Stimulated activated CD8-positive, alpha-beta memory T cell treated with anti-CD3 and anti-CD28 coated beads, Interleukin-15, amount 100 ng/mL, for 4 hours (primary cell): ENCODE measurements around the gene GRAMD2A.

Experiments used
- DNase-seq, 2 donors: peaks; one replicate each; pipeline ENCODE4 v3.0.0-alpha.2; 2020; ENCODE audit warnings: low read depth in 2 of 2

The GRAMD2A gene

DNA sequence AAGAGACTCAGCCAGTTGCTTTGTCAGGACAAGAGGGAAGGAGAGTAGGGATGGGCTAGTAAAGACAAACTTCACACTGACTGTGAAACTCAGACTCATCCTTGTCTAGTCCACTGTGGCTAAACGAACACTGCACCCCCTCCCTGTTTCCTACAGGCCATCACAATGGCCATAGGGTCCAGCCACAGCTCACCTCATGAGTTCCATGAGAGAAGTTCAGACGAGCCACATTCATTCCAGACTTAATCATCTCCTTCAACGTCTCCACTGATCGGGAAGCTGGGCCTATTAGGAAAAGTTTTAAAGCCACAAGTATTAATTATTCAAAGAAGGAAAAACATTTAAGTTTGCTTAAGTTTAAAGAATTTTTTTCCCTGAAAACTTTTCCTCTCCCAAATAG is 19.6 kb upstream of the GRAMD2A start:
- no peak for DNase-seq

DNA sequence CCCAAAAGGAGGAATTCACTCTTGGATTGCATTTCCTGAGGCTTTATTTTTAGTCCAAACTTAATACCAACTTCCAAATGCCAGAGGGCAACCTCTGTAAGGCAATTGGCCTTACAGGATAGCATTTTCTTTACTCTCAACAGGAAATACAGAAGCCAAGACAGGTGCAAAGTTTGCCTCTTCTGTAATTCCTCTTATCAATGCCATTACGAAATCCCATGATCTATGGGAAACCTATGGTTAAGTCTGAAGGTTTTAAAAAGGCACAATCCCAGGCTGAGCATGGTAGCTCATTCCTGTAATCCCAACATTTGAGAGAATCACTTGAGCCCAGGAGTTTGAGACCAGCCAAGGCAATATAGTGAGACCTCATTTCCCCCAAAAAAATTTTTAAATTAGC is 18.5 kb upstream of the GRAMD2A start:
- no peak for DNase-seq

DNA sequence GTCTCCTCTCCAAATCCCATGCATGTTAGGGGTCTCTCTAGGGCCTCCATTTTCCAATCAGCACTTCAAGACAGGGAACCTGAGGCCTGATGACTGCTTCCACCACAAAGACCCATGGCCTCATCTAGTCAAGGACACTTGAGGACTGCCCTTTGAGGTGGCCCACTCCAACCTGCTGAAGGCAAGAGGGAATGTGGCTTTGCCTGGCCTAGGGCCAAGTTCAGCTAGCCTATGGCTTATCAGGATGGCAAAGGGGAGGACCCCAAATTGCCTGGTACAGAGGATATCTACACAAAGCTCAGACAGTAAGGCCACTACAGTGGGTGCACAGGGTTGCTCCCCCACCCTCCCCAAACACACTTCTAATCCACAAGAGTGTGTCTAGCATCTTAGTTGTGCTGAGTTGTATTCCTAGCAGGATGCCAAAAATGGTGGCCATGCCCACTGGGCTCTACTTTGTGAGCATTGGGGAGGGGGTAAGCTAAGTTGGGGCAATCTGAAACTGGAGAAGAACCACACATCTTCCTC is 10.0 kb upstream of the GRAMD2A start:
- DNase-seq: no peak

DNA sequence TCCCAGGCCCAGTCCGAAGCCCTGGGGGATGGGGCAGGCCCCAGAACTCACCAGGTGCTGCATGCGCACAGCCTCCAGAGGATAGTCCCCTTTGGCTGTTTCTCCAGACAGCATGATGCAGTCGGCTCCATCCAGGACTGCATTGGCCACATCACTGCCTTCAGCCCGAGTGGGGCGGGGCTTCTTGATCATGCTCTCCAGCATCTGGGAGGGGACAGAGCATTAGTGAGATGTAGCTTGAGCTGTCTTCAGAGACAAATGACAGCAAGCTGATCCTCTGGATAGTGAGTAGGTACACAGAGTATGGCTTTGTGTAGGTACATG is 9.1 kb upstream of the GRAMD2A start:
- no peak for DNase-seq

DNA sequence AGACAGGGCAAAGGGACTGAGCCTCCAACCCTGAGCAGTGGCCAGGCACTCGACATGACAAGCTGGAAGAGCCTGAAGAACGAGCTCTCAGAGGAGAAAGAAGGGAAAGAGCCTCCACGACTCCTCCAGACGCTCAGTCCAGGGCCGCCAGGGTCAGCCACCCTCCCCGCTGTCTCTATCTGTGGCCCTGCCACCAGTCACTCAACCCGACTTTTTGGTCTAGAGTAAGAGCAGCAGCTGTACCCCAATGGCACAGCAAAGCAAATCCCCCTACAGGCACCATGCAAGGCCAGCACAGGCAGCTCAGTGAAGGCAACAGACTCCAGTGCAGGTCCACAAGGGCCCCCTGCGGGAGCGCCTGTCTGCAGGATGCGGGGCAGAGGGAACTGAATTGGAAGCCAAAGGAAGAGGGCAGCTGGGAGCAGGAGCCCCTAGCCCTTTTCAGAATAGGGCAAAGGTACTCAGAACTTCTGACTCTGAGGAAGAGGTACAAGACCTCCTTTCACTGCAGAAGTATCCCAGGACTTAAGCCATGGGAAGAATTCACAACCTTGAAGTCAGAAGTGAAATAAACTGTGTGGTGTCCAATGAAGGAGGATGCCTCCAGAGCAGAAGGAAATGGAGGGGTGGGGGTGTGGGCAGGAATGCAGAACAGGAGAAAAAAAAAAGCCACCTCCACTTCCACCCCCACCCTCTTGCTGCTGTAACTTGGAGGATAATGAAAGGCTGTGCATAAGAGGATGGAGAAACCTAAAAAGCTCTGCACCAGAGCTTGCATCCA is 8.5 kb upstream of the GRAMD2A start:
- no peak for DNase-seq

DNA sequence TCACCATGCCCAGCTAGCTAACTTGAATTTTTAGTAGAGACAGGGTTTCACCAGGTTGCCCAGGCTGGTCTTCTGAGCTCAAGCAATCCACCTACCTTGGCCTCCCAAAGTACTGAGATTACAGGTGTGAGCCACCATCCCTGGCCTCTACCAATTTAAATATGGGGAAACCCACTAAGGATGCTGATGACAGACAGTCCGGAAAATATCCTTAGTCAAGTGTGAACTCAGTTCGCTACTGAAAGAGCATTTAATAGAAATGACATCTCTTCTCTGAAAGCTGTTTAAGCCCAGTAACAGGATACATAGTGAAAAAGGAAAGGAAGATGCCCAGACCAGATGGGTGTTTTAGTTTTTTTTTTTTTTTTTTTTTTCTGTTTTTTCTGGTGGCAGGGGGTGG is 7.7 kb upstream of the GRAMD2A start:
- no peak for DNase-seq

DNA sequence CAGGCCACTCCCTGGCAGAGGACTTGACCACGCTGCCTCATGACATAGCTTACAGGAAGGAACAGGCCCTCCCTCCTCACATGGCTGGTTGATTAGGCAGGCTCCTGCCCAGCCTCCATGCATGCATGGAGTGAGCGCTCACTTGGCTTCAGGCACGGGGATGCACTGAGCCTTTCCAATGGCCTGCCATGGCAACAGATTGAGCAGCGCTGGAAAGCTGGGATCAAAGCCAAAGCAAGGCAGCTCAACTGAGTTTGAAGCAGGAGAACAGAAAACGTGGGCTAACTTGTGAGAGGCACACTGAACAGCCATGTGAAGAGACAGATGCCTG is 5.9 kb upstream of the GRAMD2A start:
- no peak for DNase-seq

DNA sequence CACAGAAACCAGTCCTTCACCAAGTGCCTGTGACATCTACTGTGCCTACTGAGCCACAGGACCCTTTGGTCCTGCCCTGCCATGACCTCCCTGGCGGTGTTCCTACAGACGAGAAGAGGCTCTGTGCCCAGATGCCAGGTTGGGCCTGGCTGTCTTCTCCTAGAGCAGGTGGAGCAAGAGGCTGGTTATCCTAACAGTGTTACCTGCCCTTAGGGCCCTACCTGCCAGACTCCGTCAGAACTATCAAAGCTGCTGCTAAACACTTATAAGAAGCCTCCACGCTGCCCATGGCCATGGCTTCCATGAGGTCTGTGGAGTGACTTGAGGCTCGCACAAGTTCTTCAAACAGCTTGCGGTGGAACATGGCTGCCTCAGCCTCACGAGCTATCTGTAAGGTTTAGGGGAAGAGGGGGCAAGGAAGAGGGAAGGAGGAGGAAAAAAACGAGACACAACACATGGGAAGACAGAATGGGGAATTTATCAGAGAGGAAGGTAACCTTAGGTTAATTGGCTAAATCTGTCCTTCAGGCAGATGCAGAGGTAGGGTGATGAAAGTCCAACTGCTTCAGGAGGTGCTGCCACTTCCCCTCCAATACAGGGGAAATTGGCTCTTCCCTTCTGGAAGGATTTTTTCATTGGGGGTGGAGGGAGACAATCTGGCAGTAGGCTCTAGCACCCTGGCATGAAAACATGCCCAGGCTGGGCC is 5.4 kb upstream of the GRAMD2A start:
- no peak for DNase-seq

DNA sequence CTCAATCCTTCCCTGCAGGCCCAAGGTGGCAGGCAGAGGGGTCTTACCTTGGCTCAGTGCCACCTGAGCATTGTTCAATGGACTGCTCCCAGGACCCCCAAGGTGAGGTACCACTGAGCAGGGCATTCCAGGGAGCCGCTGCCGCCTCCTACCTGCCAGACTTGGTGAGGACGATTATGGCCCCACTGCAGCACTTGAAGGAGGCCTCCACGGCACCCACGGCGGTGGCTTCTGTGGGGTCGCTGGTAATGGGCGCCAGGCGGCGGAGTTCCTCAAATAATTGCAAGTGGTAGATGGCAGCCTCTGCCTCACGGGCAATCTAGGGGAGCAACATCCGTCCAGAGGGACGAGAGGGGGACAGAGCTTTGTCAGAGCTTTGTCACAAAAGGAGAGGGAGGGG is 4.7 kb upstream of the GRAMD2A start:
- no peak for DNase-seq

DNA sequence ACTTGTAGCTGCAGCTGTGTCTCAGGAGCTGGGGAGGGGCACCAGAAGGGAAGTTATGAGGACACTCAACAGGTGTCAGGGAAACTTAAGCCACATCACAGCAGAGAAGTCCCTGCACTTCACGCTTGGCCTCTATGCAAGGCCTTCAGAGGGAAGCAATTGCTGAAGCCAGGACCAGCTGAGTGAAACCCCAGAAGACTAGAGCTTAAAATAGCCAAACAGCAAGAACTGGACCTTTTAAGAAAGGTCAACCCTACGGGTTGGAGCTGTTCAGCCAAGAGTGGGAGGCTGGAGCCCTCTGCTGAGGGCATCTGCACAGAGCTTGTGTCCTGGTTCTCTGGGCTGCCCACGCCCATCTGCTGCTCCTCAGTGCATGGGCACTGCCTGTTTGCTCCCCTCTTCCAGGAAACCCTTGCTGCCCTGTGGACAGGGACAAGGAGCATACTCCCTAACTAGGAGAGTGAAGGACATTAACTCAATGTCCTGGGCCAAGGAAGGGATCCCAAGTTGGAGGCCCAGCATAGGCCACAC is 3.9 kb upstream of the GRAMD2A start:
- DNase-seq: no peak

DNA sequence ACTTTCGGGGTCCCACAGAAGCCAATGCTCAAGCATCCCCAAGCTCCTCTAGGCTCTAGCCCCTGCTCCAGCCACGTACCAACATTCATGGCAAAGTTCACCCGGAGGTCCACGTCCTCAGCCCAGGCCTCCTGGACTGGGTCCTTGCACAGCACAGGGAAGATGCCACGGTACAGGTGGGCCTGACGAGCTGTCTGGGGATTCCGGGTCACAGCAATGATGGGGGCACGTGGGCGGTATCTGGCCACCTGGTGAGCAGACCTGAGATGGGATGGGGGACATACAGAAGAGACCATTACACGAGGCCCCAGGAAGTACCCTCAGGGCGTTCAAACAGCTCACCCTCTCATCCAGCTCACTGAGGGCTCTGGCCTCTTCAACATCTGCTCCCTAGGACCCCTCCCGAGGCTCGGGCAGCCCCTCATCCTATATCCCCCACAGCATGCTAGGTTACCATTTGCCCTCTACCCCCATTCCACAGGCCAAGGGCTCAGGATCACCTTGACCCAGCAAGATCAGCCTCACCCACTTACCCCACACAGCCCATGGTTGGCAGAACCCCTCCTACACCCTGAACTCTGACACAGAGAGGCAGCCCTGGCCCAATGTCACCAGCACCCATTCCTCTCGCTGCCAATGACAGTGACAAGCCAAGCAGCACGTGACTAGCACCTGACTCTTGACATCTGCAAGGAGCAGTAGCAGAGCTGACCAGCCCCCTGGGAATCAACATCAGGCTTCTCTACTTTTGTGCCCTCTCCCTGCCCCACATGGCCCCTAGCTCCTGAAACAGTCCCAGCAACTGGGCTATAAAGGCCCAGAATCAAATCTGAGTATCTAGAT is 3.0 kb upstream of the GRAMD2A start:
- no peak for DNase-seq

DNA sequence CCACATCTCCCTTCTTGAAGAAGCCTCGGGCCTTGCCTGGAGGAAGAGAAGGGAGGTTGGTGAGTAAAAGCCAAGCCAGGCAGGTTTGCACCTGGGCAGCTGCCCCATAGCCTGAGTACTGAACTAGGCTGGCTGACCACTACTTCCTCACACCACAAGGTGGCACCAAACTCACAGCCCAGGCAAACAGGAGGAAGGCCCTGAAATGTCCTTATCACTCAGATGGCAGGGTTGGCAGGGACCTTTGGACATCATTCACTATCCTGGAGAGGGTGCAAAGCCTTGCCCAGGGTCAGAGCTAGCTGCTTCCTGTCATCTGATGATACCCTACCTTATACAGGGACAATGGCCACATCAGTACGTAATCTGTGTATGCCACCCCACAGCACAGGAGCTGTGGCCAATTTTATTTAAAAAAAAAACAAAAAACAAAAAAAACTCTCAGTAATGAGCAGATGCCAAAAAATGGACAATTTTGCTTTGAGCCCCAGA is 2.2 kb upstream of the GRAMD2A start:
- DNase-seq: peak; percentile 36 to 48

DNA sequence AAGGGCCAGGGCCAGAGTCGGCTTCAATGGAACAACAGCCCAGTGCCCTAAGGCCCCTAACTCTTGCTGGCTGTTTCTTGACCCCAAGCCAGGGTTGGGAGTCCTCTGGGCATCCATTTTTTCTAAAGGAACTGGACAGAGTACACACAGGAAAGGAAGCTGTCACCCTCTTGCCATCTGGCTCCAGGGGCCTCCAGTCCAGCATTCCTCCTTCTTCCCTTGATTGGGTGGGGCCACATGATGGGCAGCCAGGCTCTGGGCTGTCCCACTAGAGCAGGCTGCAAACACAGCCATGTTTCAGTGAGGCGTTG is 1.6 kb upstream of the GRAMD2A start:
- DNase-seq: no peak

DNA sequence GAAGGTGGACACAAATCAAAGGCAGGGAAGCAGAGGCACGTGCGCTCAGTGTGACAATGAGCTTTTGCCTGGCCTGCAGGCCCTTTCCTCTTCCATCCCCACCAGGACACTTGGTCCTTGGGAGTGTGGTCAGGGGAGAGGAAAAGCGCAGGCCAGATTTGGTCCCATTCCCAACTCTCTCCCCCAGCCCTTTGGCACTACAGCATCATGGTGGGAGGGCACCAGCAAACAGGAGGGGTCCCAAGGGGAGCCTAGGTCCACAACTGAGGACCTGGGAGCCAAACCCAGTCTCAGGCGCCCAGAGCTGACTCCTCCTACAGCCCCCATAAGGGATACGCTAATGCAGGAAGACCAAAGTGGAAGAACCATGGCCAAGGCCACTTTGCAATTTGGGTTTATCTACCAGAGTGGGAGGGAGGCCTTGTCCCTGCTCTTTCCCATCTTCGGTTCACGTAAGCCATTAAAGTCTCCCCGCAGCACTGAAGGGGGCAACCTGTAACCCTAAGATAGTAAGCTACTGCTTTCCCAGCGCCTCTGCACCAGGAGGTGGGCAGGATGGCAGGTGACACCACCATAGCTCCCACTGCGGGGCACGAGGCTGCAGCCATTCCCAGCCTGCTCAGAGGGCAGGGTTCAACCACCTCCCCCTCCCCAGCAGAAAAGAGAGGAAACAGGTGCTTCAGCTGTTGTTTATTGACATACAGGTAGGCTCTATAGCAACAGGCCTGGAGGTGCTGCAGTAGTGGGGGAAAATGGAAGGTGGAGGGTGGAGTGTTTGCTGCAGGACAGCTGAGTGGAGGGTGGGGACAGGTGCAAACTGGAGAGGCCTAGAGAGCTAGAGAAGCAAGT is 993 bp upstream of the GRAMD2A start:
- no peak for DNase-seq

DNA sequence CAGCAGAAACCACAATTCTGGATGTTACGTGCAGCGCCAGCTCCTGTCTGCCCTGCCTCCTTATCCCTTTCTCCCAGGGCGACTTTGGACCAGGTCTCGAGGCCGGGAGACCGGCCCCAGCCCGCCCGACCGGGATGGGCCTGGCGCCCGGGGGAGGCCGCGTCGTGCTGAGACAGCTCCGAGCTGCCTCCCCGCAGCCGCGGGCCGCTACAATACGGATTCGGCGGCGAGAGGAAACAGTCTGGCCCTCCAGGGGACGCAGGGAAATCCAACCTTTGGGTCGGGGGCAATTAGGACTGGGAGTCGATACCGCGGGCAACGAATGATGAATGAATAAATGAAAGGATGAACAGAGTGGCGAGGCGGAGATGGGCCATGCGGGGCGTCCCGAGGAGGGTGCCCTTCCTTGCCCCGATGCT is 537 bp downstream of the GRAMD2A start:
- no peak for DNase-seq

DNA sequence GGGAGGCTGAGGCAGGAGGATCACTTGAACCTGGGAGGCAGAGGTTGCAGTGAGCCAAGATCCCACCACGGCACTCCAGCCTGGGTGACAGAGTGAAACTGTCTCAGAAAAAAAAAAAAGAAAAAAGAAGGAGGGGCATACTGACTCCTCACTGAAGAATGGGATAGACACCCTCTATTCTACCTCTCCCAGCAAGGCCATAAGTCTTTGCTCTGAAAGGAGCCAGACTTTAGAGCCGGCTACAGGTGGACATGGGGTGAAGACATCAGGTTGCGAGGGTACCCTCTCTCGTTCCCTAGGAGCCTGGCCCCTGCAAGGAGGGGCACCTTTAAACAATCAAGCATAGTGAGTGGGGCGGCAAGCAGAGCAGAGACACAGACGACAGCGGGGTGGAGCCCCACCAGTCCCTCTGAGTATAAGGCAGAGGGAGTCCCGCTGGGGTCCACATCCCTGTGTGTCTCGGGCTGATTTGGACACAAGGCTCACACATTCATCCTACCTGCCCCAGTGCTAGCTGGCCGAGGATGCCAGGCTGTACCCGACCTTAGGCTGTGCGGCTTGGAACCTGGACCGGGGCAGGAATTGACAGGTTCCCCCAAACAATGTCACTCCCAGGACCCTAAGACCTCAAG is 1.1 kb downstream of the GRAMD2A start:
- no peak for DNase-seq

DNA sequence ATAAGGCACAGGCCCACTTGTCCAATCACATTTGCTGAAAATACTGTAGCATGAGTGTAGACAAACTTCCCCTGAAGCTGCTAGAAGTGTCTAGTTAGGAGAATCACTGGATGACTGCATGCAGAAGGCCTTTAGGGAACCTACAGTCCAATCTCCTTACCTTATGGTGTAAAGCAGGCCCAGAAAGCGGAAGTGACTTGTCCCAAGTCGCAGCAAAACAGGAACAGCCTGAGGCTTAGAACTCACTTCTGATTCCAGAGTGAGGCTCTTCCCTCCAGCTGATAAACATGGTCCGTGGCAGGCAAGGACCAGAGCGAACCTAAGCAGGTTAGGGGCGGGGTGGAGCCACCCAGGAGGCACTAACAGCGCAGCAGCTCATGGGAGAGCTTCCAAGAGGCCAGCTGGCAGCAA is 2.5 kb downstream of the GRAMD2A start:
- no peak for DNase-seq

DNA sequence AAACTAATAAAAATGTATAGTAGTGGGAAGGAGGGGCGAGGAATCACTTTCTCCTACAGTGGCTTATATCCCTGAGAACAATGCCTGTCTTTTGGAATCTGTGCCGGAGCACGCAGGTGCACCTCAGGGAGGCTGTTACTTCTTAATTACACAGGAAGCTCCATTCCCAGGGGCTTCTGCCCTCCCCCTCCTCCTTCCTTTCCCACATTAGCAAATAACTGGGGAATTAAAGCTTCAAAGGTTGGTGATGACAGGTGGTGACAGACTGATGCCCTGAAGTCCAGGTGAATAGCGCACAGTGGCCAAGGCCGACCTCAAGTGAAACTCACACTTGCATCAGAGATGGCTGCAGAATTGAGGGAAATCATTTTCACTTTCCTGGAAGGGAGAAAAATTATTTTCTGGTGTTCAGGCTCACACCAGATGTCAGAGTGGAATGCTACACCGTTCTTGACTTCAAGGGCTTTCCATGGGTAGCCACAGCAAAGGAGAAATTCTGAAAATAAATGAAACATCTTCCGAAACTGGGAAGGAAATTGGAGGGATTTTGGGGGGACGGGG is 3.7 kb downstream of the GRAMD2A start:
- no peak for DNase-seq

DNA sequence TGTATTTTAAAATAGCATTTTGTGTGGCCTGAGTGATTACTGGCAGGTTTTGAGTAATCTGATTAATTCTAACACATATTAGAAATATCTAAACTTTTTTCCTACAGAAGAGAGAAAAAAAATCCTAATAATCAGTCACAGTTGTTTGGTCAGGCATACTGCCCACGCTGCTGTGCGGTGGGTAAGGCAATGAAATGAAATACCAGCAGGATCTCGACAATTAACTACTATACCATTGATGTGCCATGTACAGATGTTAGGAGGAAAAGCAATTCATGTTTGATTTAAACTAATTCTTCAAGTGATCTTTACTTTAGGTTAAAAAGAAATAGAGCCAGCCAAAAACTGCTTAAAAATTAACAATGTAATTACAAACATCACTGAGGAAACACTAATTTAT is 5.2 kb downstream of the GRAMD2A start:
- no peak for DNase-seq

DNA sequence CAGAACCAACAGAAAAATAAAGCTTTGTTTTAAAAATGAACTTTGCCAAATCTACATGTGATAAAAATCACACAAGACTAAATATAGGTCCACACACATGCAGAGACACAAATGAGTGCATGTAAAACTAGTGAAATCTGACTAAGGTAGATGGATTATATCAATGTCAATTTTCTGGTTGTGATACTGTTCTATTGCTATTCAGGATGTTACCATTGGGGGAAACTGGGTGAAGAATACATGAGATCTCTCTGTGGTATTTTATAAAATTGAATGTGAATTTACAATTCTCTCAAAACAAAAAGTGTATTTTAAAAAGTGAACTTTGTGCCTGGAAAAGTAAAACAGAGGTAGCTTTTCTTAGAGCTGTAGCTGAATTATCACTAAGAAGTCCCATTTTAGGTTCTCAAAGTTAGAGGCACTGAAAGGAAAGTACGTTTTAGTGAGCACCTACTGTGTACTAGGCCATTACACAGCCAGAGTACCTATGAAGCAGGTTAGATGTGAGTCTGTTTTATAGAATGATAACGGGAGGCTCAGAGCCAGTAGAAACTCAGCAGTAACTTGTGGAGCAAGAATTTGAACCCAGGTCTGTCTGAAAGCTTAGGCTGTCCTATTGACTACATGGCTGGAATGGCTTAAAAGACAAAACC is 8.2 kb downstream of the GRAMD2A start:
- DNase-seq: no peak
